Measurements from ENCODE around the gene IVD. TPM values are rescaled to one million over a fixed set of nuclear protein-coding genes. Genes with fewer than 3 reads are reported as not detected.

Gene IVD
- total and polyA plus RNA-seq, 9 of the 15 experiments (the other 6 are each of a cell fraction or from before 2014, with no cell fraction given) = 0.15 to 4.5 (median 2.4) TPM

DNA sequence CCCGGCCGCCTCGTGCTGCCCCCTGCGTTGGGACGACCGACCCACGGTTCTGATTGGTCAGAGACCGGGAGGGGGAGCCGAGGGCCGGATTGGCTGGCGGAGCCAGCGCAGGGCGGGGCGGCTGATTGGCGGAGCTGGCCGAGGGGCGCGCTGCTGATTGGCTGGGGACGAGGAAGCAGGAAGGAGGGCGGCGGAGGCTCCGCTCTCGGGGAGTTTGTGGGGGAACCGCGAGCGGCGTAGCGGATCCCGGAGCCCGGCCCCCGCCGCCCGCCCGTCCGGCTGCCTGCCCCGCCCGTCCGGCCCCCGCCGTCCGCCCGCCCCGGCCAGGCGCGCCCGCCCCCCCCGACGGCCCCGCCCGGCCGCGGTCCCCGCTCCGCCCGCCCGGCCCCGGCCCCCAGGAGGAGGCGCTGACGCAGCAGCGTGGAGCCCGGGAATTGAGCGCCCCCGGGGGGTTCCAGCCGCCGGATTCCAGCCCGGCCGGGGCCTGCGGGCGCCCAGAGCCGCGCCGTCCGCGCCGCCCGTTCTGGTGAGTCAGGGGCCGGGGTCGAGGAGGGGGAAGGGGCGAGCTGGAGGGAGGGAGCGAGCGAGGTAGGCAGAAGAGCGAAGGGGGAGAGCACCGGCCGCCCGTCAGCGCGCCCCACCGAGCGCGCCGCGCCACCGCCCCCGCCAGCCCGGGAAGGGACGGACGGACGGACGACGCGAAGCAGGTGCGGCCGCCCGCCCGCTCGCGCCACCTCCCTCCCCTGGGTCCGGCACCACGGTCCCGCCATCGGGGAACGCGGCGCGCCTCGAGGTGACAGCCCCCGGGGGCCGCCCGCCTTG lies 35.4 kb downstream of the IVD start, which contains the start of gene BAHD1 (continued):
- no peak for TF ChIP-seq EWSR1 (IDR thresholded peaks at IDR 0.05; ENCODE audit: borderline replicate concordance, low read depth, partially characterized antibody)
- TF ChIP-seq ZNF785 (CRISPR knock-in tag; IDR thresholded peaks at IDR 0.05) = no peak
- TF ChIP-seq FOSL1 (tag; conservative IDR thresholded peaks at IDR 0.05) = peak; percentile 14; the same call in 1 of the 2 replicates
- TF ChIP-seq, protein P1, sequence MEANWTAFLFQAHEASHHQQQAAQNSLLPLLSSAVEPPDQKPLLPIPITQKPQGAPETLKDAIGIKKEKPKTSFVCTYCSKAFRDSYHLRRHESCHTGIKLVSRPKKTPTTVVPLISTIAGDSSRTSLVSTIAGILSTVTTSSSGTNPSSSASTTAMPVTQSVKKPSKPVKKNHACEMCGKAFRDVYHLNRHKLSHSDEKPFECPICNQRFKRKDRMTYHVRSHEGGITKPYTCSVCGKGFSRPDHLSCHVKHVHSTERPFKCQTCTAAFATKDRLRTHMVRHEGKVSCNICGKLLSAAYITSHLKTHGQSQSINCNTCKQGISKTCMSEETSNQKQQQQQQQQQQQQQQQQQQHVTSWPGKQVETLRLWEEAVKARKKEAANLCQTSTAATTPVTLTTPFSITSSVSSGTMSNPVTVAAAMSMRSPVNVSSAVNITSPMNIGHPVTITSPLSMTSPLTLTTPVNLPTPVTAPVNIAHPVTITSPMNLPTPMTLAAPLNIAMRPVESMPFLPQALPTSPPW (CRISPR knock-in tag; IDR thresholded peaks at IDR 0.05) = peak; percentile 99
- TF ChIP-seq, protein P2, sequence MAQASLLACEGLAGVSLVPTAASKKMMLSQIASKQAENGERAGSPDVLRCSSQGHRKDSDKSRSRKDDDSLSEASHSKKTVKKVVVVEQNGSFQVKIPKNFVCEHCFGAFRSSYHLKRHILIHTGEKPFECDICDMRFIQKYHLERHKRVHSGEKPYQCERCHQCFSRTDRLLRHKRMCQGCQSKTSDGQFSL (CRISPR knock-in tag; IDR thresholded peaks at IDR 0.05) = no peak
- TF ChIP-seq, protein P2 (tag; IDR thresholded peaks at IDR 0.05) = peak in 1 of 2 experiments; percentile 18; a peak in 1 of 4 replicates
- TF ChIP-seq ZZZ3 (IDR thresholded peaks at IDR 0.05) = no peak
- TF ChIP-seq SNRNP70 (optimal IDR thresholded peaks at IDR 0.05; ENCODE audit: low read depth, low read length) = no peak
- TF ChIP-seq ZNF507 (tag; conservative IDR thresholded peaks at IDR 0.05) = no peak
- no peak for TF ChIP-seq STAT5B (CRISPR knock-in tag; IDR thresholded peaks at IDR 0.05)
- no peak for TF ChIP-seq HLTF (IDR thresholded peaks at IDR 0.05)
- no peak for TF ChIP-seq POLR3A (IDR thresholded peaks at IDR 0.05; ENCODE audit: borderline replicate concordance, extremely low read depth, insufficient read depth, insufficient read length)
- no peak for TF ChIP-seq NR2C1 (IDR thresholded peaks at IDR 0.05)
- TF ChIP-seq NR2C1 (tag; IDR thresholded peaks at IDR 0.05) = no peak
- TF ChIP-seq, protein P3, sequence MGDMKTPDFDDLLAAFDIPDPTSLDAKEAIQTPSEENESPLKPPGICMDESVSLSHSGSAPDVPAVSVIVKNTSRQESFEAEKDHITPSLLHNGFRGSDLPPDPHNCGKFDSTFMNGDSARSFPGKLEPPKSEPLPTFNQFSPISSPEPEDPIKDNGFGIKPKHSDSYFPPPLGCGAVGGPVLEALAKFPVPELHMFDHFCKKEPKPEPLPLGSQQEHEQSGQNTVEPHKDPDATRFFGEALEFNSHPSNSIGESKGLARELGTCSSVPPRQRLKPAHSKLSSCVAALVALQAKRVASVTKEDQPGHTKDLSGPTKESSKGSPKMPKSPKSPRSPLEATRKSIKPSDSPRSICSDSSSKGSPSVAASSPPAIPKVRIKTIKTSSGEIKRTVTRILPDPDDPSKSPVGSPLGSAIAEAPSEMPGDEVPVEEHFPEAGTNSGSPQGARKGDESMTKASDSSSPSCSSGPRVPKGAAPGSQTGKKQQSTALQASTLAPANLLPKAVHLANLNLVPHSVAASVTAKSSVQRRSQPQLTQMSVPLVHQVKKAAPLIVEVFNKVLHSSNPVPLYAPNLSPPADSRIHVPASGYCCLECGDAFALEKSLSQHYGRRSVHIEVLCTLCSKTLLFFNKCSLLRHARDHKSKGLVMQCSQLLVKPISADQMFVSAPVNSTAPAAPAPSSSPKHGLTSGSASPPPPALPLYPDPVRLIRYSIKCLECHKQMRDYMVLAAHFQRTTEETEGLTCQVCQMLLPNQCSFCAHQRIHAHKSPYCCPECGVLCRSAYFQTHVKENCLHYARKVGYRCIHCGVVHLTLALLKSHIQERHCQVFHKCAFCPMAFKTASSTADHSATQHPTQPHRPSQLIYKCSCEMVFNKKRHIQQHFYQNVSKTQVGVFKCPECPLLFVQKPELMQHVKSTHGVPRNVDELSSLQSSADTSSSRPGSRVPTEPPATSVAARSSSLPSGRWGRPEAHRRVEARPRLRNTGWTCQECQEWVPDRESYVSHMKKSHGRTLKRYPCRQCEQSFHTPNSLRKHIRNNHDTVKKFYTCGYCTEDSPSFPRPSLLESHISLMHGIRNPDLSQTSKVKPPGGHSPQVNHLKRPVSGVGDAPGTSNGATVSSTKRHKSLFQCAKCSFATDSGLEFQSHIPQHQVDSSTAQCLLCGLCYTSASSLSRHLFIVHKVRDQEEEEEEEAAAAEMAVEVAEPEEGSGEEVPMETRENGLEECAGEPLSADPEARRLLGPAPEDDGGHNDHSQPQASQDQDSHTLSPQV (IDR thresholded peaks at IDR 0.05) = 0 out of 2 replicates have a peak, but pooled peaks have one; percentile 39
- TF ChIP-seq, protein P4, sequence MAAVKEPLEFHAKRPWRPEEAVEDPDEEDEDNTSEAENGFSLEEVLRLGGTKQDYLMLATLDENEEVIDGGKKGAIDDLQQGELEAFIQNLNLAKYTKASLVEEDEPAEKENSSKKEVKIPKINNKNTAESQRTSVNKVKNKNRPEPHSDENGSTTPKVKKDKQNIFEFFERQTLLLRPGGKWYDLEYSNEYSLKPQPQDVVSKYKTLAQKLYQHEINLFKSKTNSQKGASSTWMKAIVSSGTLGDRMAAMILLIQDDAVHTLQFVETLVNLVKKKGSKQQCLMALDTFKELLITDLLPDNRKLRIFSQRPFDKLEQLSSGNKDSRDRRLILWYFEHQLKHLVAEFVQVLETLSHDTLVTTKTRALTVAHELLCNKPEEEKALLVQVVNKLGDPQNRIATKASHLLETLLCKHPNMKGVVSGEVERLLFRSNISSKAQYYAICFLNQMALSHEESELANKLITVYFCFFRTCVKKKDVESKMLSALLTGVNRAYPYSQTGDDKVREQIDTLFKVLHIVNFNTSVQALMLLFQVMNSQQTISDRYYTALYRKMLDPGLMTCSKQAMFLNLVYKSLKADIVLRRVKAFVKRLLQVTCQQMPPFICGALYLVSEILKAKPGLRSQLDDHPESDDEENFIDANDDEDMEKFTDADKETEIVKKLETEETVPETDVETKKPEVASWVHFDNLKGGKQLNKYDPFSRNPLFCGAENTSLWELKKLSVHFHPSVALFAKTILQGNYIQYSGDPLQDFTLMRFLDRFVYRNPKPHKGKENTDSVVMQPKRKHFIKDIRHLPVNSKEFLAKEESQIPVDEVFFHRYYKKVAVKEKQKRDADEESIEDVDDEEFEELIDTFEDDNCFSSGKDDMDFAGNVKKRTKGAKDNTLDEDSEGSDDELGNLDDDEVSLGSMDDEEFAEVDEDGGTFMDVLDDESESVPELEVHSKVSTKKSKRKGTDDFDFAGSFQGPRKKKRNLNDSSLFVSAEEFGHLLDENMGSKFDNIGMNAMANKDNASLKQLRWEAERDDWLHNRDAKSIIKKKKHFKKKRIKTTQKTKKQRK (IDR thresholded peaks at IDR 0.05; ENCODE audit: borderline replicate concordance, low read depth, low read length) = no peak
- peak; percentile 18; the same call in 1 of the 2 replicates for TF ChIP-seq L3MBTL2 (IDR thresholded peaks at IDR 0.05)
